GM12891 (cell line): Measurements from ENCODE around the gene ARHGAP24.
A peak's percentile ranks its signal among the peaks of the same experiment; 100 is the strongest.

Experiments
- DNase-seq: peaks from one replicate; pipeline ENCODE4 v3.0.0; 2011; ENCODE audit warnings: low spot score; ENCODE audit not compliant: insufficient read length
- FAIRE-seq: peaks from 2 replicates; lab custom pipeline; 2011; peaks lifted over from hg19 to GRCh38; lab: Jason Lieb, UNC
- PAX5 ChIP-seq: IDR thresholded peaks from 2 replicates; pipeline ENCODE4 v1.6.1; 2011; ENCODE audit warnings: low read length, moderate library complexity, mild to moderate bottlenecking; ENCODE audit not compliant: insufficient read depth, severe bottlenecking
- POLR2A ChIP-seq: IDR thresholded peaks from 2 replicates; pipeline ENCODE4 v1.6.1; 2011; ENCODE audit warnings: low read depth, low read length, control low read depth
- POLR2AphosphoS5 ChIP-seq: IDR thresholded peaks from 2 replicates; pipeline ENCODE4 v1.6.1; 2011; ENCODE audit warnings: low read depth, low read length, control low read depth
- POU2F2 ChIP-seq: IDR thresholded peaks from 2 replicates; pipeline ENCODE4 v1.6.1; 2011; ENCODE audit warnings: low read depth, mild to moderate bottlenecking, control low read depth, low read length, moderate library complexity
- SPI1 ChIP-seq: IDR thresholded peaks from 2 replicates; pipeline ENCODE4 v1.6.1; 2011; ENCODE audit warnings: low read depth, low read length, control low read depth
- TAF1 ChIP-seq: IDR thresholded peaks from 2 replicates; pipeline ENCODE4 v1.6.1; 2011; ENCODE audit warnings: low read depth, low read length, control low read depth

The ARHGAP24 gene

GRCh38 chr4:85732124-85732523 lies 257.2 kb downstream of the ARHGAP24 start:
- no peak for FAIRE-seq
- no peak for DNase-seq
- TF ChIP-seq SPI1 (no peak), PAX5 (no peak), POU2F2 (no peak), POLR2AphosphoS5 (no peak), TAF1 (no peak), POLR2A (no peak)

GRCh38 chr4:85733798-85734197 lies 258.8 kb downstream of the ARHGAP24 start:
- DNase-seq, result no peak
- TF ChIP-seq POLR2A (no peak), SPI1 (0 out of 2 replicates have a peak, but pooled peaks have one; percentile 37), POU2F2 (no peak)
- FAIRE-seq, result no peak

GRCh38 chr4:85734424-85734831 lies 259.5 kb downstream of the ARHGAP24 start:
- FAIRE-seq, result no peak
- DNase-seq, result no peak
- TF ChIP-seq POLR2A (no peak), POU2F2 (no peak), SPI1 (no peak), POLR2AphosphoS5 (no peak), TAF1 (no peak), PAX5 (no peak)

GRCh38 chr4:85736571-85736970 lies 261.6 kb downstream of the ARHGAP24 start:
- TF ChIP-seq POLR2AphosphoS5 (no peak), POLR2A (no peak), SPI1 (no peak), POU2F2 (no peak)
- DNase-seq, result no peak
- no peak for FAIRE-seq

- FAIRE-seq, result no peak
- DNase-seq, result no peak
- TF ChIP-seq PAX5 (no peak), SPI1 (no peak), POU2F2 (no peak), POLR2AphosphoS5 (no peak), POLR2A (no peak), TAF1 (no peak)
These were observed 262.3 kb downstream of the ARHGAP24 start for GRCh38 chr4:85737254-85737653.

GRCh38 chr4:85738721-85739120 lies 263.8 kb downstream of the ARHGAP24 start:
- DNase-seq (no peak), FAIRE-seq (no peak)
- TF ChIP-seq POU2F2 (no peak), TAF1 (no peak), SPI1 (no peak), POLR2AphosphoS5 (no peak), POLR2A (no peak), PAX5 (no peak)

GRCh38 chr4:85740431-85740861 lies 265.5 kb downstream of the ARHGAP24 start:
- FAIRE-seq (no peak), DNase-seq (no peak)
- TF ChIP-seq POLR2A (no peak), POLR2AphosphoS5 (no peak), TAF1 (no peak), PAX5 (no peak), SPI1 (no peak), POU2F2 (no peak)

- FAIRE-seq (no peak), DNase-seq (no peak)
- TF ChIP-seq TAF1 (no peak), PAX5 (no peak), POLR2A (no peak), POLR2AphosphoS5 (no peak), POU2F2 (no peak)
These were observed 266.4 kb downstream of the ARHGAP24 start for GRCh38 chr4:85741381-85741780.

GRCh38 chr4:85741921-85742591 lies 267.1 kb downstream of the ARHGAP24 start:
- no peak for FAIRE-seq

GRCh38 chr4:85744950-85745349 lies 270.0 kb downstream of the ARHGAP24 start:
- TF ChIP-seq POLR2AphosphoS5, result no peak
- TF ChIP-seq SPI1, result no peak
- no peak for TF ChIP-seq PAX5
- TF ChIP-seq POLR2A, result no peak
- no peak for TF ChIP-seq TAF1
- no peak for TF ChIP-seq POU2F2
- FAIRE-seq (no peak), DNase-seq (no peak)

More at GRCh38 chr4:85741921-85742591, 267.1 kb downstream of the ARHGAP24 start:
- TF ChIP-seq PAX5 (no peak), POLR2A (no peak), POU2F2 (no peak), SPI1 (no peak)
- no peak for DNase-seq
